PC-9 (cell line): ENCODE results near the gene SPON1.

Source experiments
- EZH2 ChIP-seq: fragments of 200-600 bp; sonication (generic); IDR thresholded peaks from 2 replicates; pipeline ENCODE4 v1.8.0; 2017; ENCODE audit warnings: antibody characterized with exemption, low read depth
- TF ChIP-seq, protein P1 (sequence below): fragments of 200-600 bp; sonication (generic); conservative IDR thresholded peaks from 2 replicates; pipeline ENCODE4 v1.6.1; 2017; ENCODE audit warnings: mixed run types, antibody characterized with exemption, mild to moderate bottlenecking, moderate library complexity

DNA sequence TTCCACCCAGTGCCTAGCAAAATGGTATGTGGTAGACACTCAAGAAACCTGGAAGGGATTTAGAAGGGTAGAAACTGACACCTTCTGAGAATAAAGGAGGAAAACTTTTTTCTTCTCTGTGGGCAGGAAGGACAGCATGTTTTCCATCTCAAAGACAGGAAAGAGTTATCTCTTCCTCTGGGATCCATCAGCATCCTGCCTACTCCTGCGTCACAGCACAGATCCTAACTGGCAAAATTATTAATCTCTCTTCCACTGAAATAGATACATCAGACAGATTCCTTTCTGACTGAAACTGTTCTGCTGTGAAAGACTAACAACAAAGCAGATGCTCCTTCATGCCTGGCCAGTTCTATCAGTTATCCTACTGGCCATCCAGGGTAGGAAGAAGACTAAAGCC is 147.2 kb downstream of the SPON1 start:
- TF ChIP-seq, protein P1, sequence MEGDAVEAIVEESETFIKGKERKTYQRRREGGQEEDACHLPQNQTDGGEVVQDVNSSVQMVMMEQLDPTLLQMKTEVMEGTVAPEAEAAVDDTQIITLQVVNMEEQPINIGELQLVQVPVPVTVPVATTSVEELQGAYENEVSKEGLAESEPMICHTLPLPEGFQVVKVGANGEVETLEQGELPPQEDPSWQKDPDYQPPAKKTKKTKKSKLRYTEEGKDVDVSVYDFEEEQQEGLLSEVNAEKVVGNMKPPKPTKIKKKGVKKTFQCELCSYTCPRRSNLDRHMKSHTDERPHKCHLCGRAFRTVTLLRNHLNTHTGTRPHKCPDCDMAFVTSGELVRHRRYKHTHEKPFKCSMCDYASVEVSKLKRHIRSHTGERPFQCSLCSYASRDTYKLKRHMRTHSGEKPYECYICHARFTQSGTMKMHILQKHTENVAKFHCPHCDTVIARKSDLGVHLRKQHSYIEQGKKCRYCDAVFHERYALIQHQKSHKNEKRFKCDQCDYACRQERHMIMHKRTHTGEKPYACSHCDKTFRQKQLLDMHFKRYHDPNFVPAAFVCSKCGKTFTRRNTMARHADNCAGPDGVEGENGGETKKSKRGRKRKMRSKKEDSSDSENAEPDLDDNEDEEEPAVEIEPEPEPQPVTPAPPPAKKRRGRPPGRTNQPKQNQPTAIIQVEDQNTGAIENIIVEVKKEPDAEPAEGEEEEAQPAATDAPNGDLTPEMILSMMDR, result no peak
- TF ChIP-seq EZH2, result no peak
